Peyer's patch (tissue), 4 donors: ENCODE data around the gene RAD51C. TPM values are rescaled to one million over a fixed set of nuclear protein-coding genes. Genes with fewer than 3 reads are reported as not detected.

Experiments used
- DNase-seq, 3 donors: peaks; one replicate each; pipeline ENCODE4 v3.0.0-alpha.2; 2017 to 2019
- H3K27ac ChIP-seq, 4 donors: fragments of 200-600 bp; sonication (generic); one replicate each; pipeline ENCODE4 v1.5.1; 2016 to 2019
- H3K27me3 ChIP-seq, 2 donors: fragments of 200-600 bp; sonication (generic); one replicate each; pipeline ENCODE4 v1.5.1; 2019
- H3K36me3 ChIP-seq, 3 donors: fragments of 200-600 bp; sonication (generic); one replicate each; pipeline ENCODE4 v1.5.1; 2016 to 2019
- H3K4me1 ChIP-seq, 4 donors: fragments of 200-600 bp; sonication (generic); one replicate each; pipeline ENCODE4 v1.5.1; 2016 to 2019
- H3K4me3 ChIP-seq, 4 donors: fragments of 200-600 bp; sonication (generic); 1 replicate in 3 of 4; 2 replicates in 1 of 4; pipeline ENCODE4 v1.5.1; 2016 to 2019; ENCODE audit warnings: mild to moderate bottlenecking in 1 of 4
- H3K9me3 ChIP-seq, 4 donors: fragments of 200-600 bp; sonication (generic); one replicate each; pipeline ENCODE4 v1.5.1; 2016 to 2019; ENCODE audit warnings: mild to moderate bottlenecking in 1 of 4
- CTCF ChIP-seq, 6 experiments: fragments of 450-650 bp in 4 of 6; fragments of 200-600 bp in 2 of 6; sonication (generic) in 1 of 6; IDR thresholded peaks; one replicate each; pipeline ENCODE4 v1.5.1; 2017 to 2019; ENCODE audit warnings: antibody characterized with exemption in 6 of 6, mild to moderate bottlenecking in 3 of 6, moderate library complexity in 1 of 6
- POLR2A ChIP-seq, 2 donors: fragments of 450-650 bp; IDR thresholded peaks; one replicate each; pipeline ENCODE4 v1.5.1; 2017; ENCODE audit warnings: antibody characterized with exemption in 2 of 2, mild to moderate bottlenecking in 2 of 2, moderate library complexity in 2 of 2
- total RNA-seq, 4 donors: library from RNA; depleted of rRNA; stranded (reverse); fragments of >200 nt; gene quantifications; one replicate each; pipeline ENCODE4 v1.1.0, GENCODE V29; 2016

The RAD51C gene
- total RNA-seq, 4 donors from 2014 or later = 4.0 to 41.3 (median 8.3) TPM

- DNase-seq = no peak
- Histone ChIP-seq H3K4me3 (peak within 1 kb of the TSS; percentile 52 to 75 (median 60)), H3K9me3 (peaks cover 0 to 8% (median 0%) of the 10 kb centered on the region in 4 donors), H3K36me3 (no peaks in the 10 kb centered on the region), H3K27me3 (no peaks in the 10 kb centered on the region), H3K27ac (peak within 1 kb of the TSS; percentile 72 to 83 (median 78)), H3K4me1 (peaks cover 0 to 8% (median 0%) of the 10 kb centered on the region in 4 donors)
- TF ChIP-seq POLR2A (IDR thresholded peaks at IDR 0.05) (no peak), CTCF (IDR thresholded peaks at IDR 0.05) (no peak)
These were observed 632 bp upstream of the RAD51C start, which contains the start of gene TEX14 for GRCh38 chr17:58691701-58692238. TEX14 (minus strand) TSS chr17:58692045; CDS start chr17:58652001, 40,044 bp downstream.

GRCh38 chr17:58693208-58693607 lies 806 bp downstream of the RAD51C start:
- H3K4me1 ChIP-seq = peaks cover 0 to 8% (median 0%) of the 10 kb centered on the region in 4 donors
- peak overlapping the region; percentile 72 to 83 (median 78) for H3K27ac ChIP-seq
- no peaks in the 10 kb centered on the region for H3K36me3 ChIP-seq
- H3K27me3 ChIP-seq = no peaks in the 10 kb centered on the region
- H3K4me3 ChIP-seq = peak overlapping the region; percentile 52 to 75 (median 60)
- TF ChIP-seq POLR2A (IDR thresholded peaks at IDR 0.05) = no peak
- no peak for TF ChIP-seq CTCF (IDR thresholded peaks at IDR 0.05)
- peaks cover 0 to 8% (median 0%) of the 10 kb centered on the region in 4 donors for H3K9me3 ChIP-seq
- no peak for DNase-seq

GRCh38 chr17:58693751-58694150 lies 1.3 kb downstream of the RAD51C start:
- H3K9me3 ChIP-seq = peaks cover 0 to 8% (median 0%) of the 10 kb centered on the region in 4 donors
- no peak overlapping the region for H3K27ac ChIP-seq
- H3K4me3 ChIP-seq = no peak overlapping the region
- DNase-seq = no peak
- H3K36me3 ChIP-seq = no peaks in the 10 kb centered on the region
- H3K27me3 ChIP-seq = no peaks in the 10 kb centered on the region
- no peak for TF ChIP-seq POLR2A (IDR thresholded peaks at IDR 0.05)
- no peak for TF ChIP-seq CTCF (IDR thresholded peaks at IDR 0.05)
- peaks cover 0 to 8% (median 0%) of the 10 kb centered on the region in 4 donors for H3K4me1 ChIP-seq

- Histone ChIP-seq H3K9me3 (peaks cover 0 to 8% (median 0%) of the 10 kb centered on the region in 4 donors), H3K27ac (no peak overlapping the region), H3K27me3 (no peaks in the 10 kb centered on the region), H3K4me3 (no peak overlapping the region), H3K36me3 (no peaks in the 10 kb centered on the region), H3K4me1 (peaks cover 0 to 8% (median 0%) of the 10 kb centered on the region in 4 donors)
- DNase-seq = no peak
- TF ChIP-seq CTCF (IDR thresholded peaks at IDR 0.05) (no peak), POLR2A (IDR thresholded peaks at IDR 0.05) (no peak)
These were observed 1.9 kb downstream of the RAD51C start for GRCh38 chr17:58694302-58694701.

GRCh38 chr17:58694826-58695225 lies 2.4 kb downstream of the RAD51C start:
- H3K27ac ChIP-seq = no peak overlapping the region
- peaks cover 0 to 8% (median 0%) of the 10 kb centered on the region in 4 donors for H3K4me1 ChIP-seq
- no peak for DNase-seq
- TF ChIP-seq CTCF (IDR thresholded peaks at IDR 0.05) = no peak
- TF ChIP-seq POLR2A (IDR thresholded peaks at IDR 0.05) = no peak
- H3K36me3 ChIP-seq = no peaks in the 10 kb centered on the region
- H3K4me3 ChIP-seq = no peak overlapping the region
- H3K9me3 ChIP-seq = peaks cover 0 to 8% (median 0%) of the 10 kb centered on the region in 4 donors
- H3K27me3 ChIP-seq = no peaks in the 10 kb centered on the region
